ENCODE results near the gene AGAP1.

- no peak for TF ChIP-seq CTCF (IDR thresholded peaks at IDR 0.05; ENCODE audit: low read depth, low read length, missing input control)
- no peak for TF ChIP-seq MAX (IDR thresholded peaks at IDR 0.05)
- no peak for TF ChIP-seq RXRA (IDR thresholded peaks at IDR 0.05)
- TF ChIP-seq YY1 (IDR thresholded peaks at IDR 0.05): no peak
- no peak for TF ChIP-seq HNF4A (conservative IDR thresholded peaks at IDR 0.05)
- TF ChIP-seq ATF3 (IDR thresholded peaks at IDR 0.05): no peak
- TF ChIP-seq EGR1 (IDR thresholded peaks at IDR 0.05; ENCODE audit: low read depth in 2 of 2): no peak
- no peak for TF ChIP-seq GABPA (IDR thresholded peaks at IDR 0.05 in 1 of 2, conservative IDR thresholded peaks at IDR 0.05 in 1 of 2)
- no peak for TF ChIP-seq SP1 (IDR thresholded peaks at IDR 0.05)
- TF ChIP-seq REST (IDR thresholded peaks at IDR 0.05): no peak
- TF ChIP-seq TAF1 (conservative IDR thresholded peaks at IDR 0.05): no peak
- no peak for TF ChIP-seq FOXA1 (IDR thresholded peaks at IDR 0.05)
- TF ChIP-seq FOXA2 (IDR thresholded peaks at IDR 0.05): no peak
Observed at GRCh38 chr2:235723811-235724465, 230.1 kb downstream of the AGAP1 start.

All from liver (tissue), 3 donors.